GM19023 (cell line): Measurements from ENCODE around the gene HMGCLL1.

Experiments used
- ATAC-seq: cut with Tn5 transposase; IDR thresholded peaks from one replicate; pipeline ENCODE4 v1.9.1; 2021; ENCODE audit warnings: mild to moderate bottlenecking, moderate library complexity; ENCODE audit not compliant: unreplicated experiment

The HMGCLL1 gene

DNA sequence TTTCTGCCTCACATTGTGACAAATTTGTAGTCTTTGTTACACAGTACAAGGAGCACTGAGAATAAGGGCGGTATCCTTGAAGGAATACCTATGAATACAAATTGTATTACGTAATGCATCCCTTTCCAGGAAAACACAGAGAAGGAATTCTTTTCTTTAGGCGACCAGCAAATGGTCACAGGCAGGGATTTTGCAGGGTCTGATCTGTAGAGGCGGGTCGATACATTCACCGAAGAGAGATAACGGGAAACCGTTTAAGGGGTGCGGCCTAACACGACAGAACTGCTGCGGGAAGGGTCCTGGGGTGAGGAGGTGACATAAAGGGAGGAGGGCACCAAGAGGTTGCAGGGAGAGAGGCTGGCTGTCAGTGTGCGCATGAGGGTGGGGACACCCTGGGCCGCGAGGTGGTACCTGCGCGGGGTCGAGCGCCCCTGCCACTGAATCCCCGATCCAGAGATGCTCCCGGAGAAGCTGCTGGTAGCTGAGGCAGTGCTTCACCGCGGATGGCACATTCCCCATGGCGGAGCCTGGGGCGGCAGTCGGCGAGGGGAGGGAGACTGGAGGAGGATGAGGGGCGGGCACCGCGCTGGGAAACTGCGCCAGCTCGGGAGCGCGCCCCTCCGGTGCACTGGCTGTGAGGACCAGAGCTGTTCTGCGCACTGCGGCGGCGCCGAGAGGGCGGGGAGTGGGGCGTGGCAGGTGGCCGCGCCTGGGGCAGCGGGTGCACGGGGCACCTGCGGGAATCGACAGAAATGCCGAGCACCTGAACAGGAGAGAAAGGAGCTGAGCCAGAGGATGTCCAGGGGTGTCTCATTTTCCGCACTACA is at the start of gene HMGCLL1:
Gene HMGCLL1, minus strand, starts transcription at position 656 of the 827 bp plus-strand sequence. Its CDS starts 137 bp downstream, at position 519.
- no peak for ATAC-seq

DNA sequence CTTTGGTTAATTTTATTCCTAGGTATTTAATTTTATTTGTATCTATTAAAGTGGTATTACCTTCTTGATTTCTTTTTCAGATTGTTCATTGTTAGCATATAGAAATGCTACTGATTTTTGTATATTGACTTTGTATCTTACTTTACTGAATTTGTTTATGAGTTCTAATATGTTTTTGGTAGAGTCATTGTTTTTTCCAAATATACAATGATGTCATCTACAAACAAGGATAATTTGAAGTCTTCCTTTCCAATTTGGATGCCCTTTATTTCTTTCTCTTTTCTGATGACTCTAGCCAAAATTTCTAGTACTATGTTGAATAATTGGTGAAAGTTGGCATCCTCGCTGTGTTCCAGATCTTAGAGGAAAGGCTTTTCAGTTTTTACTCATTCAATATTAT is 43.0 kb upstream of the HMGCLL1 start:
- no peak for ATAC-seq

DNA sequence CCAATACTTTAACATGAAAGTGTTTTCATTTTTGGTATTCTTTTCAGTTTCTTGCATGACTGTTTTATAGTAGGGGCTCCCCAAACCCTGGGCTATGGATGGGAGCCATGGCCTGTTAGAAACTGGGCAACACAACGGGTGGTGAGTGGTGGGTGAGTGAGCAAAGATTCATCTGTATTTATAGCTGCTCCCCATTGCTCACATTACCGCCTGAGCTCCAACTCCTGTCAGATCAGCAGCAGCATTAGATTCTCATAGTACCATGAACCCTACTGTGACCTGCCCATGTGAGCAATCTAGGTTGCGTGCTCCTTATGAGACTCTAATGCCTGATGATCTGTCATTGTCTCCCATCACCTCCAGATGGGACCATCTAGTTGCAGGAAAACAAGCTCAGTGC is 42.3 kb upstream of the HMGCLL1 start:
- ATAC-seq, result no peak

DNA sequence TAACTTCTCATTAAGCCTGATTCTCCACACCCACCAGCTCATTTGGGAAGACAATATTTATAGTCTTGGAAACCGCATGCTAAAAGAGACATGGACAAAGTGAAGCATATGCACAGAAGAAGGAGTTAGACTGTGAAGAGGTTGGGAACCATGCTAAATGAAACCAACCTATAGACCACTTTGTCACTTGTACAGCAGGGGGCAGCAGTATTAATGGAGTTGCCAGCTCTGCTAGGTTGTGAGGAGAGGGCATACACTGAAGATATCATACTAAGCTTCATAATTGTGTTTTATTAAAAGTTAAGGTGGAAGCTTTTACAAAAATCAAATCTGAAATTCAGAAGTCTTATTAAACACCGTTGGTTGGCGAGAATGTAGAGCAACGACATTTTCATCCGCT is 38.3 kb upstream of the HMGCLL1 start:
- ATAC-seq, result peak; percentile 90

DNA sequence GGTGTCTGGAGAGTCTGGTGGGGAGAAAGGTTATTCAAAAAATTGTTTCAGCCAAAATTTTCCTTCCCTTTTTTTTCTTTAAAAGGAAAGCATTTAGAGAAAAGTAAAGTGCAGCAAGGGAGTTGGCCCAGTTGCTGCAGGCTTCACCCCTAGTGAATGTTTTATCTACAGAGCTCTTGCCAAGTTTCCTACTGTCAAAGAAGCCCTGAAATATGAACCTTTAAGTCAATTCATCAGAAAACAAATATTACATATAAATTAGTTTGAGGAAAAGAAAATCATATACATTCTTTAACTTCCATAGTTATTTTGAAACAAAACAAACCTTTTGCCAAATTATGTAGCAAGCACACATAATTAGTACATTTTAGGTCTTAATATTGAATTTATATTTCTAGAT is 25.0 kb upstream of the HMGCLL1 start:
- no peak for ATAC-seq

DNA sequence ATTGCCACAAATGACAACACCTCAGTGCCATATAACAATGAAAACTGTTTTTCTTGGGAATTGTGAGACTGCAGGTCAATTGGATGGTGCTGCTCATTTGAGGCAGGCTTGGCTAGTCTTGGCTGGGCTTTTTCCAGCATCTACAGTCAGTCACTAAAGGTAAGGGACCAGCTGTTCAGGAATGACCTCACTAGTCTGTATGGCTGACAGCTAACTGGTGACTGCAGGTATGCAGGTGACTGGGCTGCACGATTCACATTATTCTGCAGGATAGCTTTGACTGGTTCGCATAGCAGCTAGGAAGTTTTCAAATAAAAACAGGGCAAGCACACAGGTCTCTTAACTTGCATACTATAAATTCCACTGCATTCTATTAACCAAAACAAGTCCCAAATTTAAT is 22.1 kb upstream of the HMGCLL1 start:
- ATAC-seq, result no peak

DNA sequence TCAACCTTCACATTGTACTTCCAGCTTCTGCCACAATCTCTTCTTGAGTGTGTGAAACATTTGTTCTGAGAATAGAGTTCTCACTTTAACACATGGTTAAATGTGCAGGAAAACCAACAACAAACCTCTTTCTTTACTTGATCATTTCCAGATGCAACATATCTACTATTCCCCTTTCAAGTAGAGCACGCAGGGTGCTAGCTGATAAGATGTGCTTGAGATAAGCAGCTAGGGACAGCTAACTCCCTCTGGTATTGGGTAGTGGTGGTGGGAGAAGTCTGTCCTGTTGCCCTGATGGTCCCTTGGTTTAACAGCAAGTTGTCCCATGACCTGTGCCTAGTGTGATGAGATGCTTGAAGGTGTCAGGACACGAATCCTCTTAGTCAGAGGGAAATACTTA is 15.4 kb upstream of the HMGCLL1 start:
- no peak for ATAC-seq

DNA sequence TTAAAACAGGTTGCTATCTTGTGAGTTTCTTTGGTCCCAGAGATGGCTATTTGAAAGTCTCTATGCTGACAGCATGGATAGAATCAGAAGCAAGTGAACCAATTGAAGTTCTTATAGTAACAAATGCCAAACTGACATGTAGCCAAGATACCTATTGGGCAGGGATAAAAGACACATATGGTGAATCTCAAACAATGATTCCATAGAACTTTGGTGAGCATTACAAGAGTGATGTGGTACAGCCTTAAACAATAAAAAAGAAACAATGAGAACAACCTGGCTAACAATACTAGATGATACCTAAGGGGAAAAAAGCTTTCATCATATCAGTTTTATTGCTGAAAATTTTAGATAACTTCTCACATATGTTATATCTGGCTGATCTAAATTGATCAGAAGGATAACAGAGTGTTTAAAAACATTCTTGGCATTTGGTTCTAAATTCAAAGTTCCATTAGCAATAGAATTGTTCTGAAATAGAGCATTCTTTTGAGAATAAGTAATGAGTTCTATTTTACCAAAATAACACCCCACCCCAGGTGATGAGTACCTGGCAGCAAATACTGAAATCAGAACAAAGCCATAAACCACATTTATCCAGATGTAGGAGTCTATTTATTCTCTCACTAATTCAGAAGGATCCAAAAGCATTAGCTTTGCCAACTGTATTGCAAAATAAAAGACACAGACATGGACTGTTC is 5.8 kb upstream of the HMGCLL1 start:
- no peak for ATAC-seq

DNA sequence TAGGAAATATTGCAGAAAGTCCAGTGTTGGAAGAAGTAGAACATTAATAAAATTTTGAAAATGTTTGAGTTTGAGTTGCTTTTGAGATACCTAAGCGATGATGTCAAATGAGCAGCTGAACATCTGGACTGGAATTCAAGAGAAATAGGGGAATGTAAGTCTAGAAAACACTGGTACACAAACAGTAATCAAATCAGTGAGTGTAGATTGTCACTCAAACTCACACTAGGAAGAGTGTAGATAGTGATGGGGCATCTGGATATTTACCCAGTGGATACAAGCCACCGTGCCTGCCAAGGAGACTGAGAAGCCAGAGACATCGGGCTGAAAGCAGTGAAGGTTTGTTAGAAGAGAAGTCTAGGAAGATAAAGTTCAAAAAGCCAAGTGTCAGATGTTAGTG is 2.2 kb downstream of the HMGCLL1 start:
- no peak for ATAC-seq

DNA sequence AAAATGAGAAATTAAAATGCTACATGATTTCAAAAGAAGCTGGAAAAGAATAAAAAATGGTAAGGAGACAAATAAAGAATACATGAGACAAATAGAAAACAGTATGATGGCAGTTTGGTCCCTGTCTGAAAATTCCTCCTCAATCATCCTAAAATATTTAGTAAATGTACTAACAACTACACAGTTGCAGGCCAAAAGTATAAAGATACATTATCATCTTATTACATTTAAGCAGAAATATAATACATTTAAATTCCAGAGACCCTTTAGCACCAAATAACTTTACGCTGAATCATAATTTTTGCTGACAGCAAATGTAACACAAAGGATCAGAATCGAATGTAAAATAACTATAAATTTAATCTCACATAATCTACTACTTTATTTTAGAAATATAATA is 4.4 kb downstream of the HMGCLL1 start:
- ATAC-seq, result no peak

DNA sequence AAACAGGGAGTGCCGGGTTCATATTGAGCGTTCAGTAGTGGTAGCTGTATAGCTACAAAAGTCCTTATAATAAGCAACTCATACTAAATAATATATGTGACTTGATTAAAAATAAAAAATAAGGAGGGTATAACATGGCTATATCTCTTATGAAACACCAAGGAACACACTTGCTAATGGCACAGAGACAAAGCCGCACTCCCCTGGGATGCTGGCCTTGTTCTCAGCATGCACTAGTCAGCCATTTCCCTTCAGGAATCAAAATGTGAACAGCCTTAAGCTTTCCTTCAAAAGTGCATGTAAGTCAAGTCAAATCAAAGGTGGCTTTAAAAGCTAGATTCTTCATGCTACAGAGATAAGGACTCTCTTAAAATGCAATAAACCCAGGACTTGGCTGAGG is 9.4 kb downstream of the HMGCLL1 start:
- ATAC-seq, result no peak

DNA sequence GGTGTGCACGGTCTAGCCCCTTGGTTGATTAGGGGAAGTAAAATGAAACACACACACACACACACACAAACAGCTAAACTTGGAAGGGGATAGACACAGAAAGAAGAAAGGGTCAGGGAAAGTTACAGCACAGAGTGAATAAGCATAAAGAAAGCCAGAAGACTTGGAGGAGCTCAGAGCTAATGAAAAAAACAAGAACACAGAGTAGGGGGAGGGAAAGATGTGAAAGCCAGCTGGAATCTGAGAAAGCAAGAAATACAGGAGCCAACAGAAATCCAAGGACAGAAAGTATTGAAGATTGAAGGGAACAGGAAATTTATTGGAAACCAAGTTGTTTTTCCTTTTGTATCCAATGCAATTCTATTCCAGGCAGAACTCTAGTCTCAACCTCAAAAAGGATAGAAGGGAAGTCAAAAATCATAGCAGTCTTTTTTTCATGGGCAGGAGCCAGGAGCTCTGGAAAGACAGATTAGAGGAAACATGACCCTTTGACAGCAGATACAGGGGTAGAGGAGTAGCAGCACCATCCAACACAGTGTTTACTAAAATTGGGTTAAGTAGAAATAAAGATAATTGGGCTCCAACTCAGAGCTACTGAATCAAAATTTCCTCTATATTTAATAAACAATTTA is 10.1 kb downstream of the HMGCLL1 start:
- ATAC-seq, result no peak

DNA sequence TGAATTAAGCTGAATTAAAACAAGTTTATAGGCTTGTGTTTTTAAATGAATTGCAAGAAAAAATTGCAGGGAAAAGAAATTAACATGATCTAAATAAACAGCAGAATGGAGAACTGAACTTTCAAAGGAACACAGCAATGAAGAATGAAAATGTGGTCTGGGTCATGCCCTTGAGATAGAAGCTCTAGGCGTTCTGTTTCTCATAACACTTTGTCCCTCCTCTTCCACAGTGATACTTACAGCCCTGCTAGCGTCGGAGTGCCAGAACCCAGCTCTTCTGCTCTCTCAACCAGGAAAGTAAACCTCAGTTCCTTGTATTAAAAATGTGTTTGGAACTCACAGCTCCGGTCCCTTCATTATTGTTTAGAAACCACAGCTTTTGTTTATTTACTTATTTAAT is 11.4 kb downstream of the HMGCLL1 start:
- no peak for ATAC-seq

DNA sequence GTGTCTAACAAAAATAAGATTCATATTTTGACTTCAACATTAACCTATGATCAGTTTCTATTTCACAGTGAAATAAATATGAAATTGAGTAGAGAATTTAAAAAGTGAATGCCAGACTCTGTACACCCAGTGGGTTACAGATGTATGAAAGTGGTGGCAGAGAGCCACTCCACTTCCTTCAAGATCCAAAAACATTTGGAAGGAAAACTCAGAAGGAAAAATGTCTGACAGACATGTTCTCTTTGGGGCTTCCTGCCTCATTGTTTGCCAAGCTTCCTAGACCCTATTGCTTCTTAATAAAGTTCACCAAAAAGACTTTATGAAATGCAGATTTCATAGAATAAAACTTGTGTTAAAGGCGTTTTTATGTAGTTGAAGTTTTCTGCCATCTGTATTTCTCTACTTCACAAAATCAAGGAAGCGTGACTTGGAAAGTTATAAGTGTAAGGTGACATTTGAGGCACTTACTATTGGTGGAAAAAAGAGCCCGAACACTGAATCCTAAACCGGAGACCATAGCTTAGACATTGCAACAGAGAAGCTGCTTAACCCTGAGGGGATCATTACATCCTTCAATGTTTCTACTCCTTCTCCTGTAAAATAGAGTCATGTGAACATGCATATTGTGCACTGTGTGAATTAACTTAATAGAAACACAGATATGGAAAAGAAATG is 12.8 kb downstream of the HMGCLL1 start:
- no peak for ATAC-seq

DNA sequence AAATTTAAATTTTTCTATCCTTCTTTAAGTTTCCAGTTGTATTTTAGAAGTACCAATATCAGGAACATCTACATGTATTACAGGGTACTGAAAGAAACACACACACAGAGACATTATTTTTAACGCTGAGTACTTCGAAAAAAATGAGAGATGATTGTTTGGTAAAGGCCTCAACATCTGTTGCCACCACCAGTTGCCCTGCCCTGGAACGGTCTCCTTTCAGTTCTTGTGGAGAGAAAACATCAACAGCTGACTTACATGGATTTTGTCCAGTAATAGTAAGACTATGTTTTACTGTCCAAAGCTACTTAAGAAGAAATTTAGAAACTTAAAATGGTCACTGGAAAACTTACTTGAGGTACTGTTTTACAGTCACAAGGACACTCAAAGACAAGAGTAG is 16.7 kb downstream of the HMGCLL1 start:
- ATAC-seq, result no peak

DNA sequence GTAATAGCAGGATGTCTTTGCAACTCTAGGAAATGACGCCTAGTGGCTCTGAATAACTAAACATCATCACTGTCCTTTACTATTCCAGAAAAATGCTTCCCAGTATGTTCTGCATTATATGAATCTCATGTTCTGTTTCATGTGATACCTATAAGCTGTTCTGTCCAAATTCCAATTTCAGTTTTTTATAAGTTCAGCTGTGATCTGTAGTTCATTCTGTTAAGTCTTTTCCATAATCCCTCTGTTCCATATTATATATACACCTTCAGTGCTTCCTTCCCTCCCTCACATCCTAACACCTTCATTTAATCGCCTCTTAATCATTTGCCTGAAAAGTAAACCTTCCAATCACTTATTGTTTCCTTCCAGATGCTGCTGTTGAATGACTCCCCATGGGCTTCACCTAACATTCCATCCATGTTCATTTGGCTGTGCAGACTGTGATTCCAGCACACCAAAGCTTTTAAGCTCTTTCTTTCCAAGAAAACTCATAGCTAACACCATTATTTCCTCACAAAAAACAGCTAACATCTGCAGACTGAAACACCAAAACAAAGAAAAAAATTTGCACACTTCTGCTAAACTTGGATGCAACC is 18.6 kb downstream of the HMGCLL1 start:
- no peak for ATAC-seq

DNA sequence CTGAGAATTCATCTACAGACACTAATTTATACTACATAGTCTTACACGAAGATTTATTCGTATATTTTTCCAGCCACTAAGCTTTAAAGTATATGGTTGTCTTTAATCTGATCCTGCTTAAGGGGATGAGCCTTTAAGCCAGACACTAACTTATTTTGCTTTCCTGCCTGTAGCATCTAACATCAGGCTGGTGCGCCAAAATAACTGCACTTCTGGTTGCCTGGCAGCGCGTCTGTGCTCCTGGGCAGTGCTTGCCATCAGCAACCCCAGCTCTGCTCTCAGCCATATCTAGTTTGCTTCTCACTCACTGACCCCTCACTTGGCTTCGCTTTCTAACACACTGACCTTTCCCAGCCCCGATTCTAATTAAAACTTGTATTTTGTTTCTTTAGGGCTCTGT is 21.8 kb downstream of the HMGCLL1 start:
- no peak for ATAC-seq

DNA sequence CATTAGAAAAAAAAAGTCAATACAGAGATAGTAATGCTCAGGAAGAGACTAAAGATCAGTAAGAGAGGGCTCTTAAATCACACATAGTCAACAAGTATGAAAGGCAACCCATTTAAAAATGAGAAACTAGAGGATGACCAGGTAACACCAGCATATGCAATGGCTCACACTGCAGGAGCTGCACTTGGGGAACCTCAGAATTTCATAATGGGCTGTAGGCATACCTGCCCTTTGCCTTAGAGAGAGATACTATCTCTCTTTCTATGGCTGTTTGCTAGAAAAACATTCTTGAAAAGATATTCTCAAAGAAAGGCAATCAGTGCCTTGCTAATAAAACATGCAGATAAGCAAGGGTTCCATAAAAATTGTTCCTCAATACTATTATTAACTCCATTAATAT is 33.2 kb downstream of the HMGCLL1 start:
- no peak for ATAC-seq

DNA sequence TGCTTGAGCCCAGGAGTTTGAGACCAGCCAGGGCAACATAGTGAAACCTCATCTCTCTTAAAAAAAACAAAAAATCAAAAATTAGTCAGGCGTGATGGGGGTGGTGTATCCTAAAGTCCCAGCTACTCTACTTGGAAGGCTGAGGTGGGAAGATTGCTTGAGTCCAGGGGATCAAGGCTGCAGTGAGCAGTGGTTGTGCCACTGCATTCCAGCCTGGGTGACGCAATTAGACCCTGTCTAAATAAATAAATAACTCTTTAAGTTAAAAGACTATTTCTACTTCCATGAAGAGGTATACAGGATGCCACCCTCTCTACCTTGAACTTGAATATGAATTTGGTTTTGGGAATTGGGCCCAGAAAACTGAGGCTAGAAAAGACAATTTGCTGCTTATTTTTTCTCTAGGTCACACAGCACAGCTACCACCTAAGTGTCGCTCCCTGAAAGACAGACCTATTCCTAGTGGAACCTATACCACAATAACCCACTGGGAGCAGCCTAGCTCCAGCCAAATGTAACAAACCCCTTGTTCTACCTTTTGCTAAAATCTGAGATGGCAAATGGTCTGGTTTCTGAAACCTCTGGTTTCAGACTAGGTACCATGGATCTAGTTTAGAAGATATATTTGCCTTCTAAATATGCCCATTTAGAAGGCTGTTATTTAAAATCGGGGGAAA is 35.2 kb downstream of the HMGCLL1 start:
- ATAC-seq, result no peak

DNA sequence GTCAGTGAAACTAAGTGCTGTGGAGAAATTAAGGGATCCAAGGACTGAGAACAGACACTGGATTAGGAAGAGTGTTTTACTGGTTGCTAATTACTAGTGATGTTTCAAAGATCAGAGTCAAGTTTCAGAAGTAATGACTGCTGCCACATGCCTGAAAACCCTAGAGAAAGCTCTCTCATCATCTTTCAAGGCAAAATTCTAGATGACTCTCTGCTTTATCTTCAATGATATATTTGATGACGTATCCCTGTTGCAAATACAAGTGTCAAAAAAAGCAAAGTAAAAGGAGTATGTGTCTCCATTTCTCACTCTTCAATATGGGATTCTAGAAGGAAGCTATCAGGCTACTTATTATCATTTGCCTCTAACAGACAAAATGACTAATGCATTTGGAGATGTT is 38.0 kb downstream of the HMGCLL1 start:
- ATAC-seq, result no peak
